ENCODE results near the gene HGD.

- no peak for TF ChIP-seq CTCF (IDR thresholded peaks at IDR 0.05)
- no peak for TF ChIP-seq POLR2A (IDR thresholded peaks at IDR 0.05)
Observed at GRCh38 chr3:120623727-120624093, 58.3 kb downstream of the HGD start.
